SK-N-SH (cell line): ENCODE measurements around the gene RAB18. TPM values are rescaled to one million over a fixed set of nuclear protein-coding genes. Genes with fewer than 3 reads are reported as not detected.
A peak's percentile ranks its signal among the peaks of the same experiment; 100 is the strongest.

Source experiments
- CTCF ChIA-PET: fragments of 300-600, 350-600 bp; formaldehyde crosslinking; extraction: SDS; loops from one replicate; lab custom pipeline; 2021; lab: Yijun Ruan, JAX
- POLR2A ChIA-PET: fragments of 350-600 bp; sonication (Branson Sonifier 250); formaldehyde crosslinking; extraction: SDS; loops from one replicate; lab custom pipeline; 2020; ENCODE audit warnings: antibody characterized with exemption, inconsistent platforms; lab: Yijun Ruan, JAX
- DNase-seq: peaks from one replicate; pipeline ENCODE4 v3.0.0; 2012
- H2AFZ ChIP-seq: fragments of 200-600 bp; sonication (generic); 2 replicates; pipeline ENCODE4 v1.8.1; 2016; ENCODE audit warnings: antibody characterized with exemption, mild to moderate bottlenecking, low read depth
- H3F3A ChIP-seq: fragments of 200-600 bp; sonication (generic); replicated peaks from 2 replicates; pipeline ENCODE3; 2016; ENCODE audit warnings: antibody characterized with exemption, mild to moderate bottlenecking; ENCODE audit not compliant: insufficient read depth
- H3K27ac ChIP-seq, 2 experiments: fragments of 200-500 bp in 1 of 2; fragments of 200-600 bp in 1 of 2; sonication (Bioruptor generic) in 1 of 2; sonication (generic), shearing (Covaris generic) in 1 of 2; 2 replicates each; pipeline versions ENCODE4 v1.5.1 to v1.6.1; 2014 to 2016; ENCODE audit warnings: low read depth in 2 of 2, inconsistent platforms in 1 of 2, low read length in 1 of 2, mild to moderate bottlenecking in 1 of 2, mixed read lengths in 1 of 2
- H3K27me3 ChIP-seq: fragments of 200-600 bp; sonication (generic), shearing (Covaris generic); 2 replicates; pipeline ENCODE4 v1.6.1; 2016; ENCODE audit warnings: mixed run types; ENCODE audit not compliant: insufficient read depth
- H3K36me3 ChIP-seq, 2 experiments: fragments of 200-500 bp in 1 of 2; fragments of 200-600 bp in 1 of 2; sonication (Bioruptor generic) in 1 of 2; sonication (generic) in 1 of 2; replicated peaks in 1 of 2; 2 replicates each; pipeline versions ENCODE3 to v1.5.1; 2014 to 2016; ENCODE audit warnings: low read length in 1 of 2, mild to moderate bottlenecking in 1 of 2; ENCODE audit not compliant: insufficient read depth in 2 of 2, control insufficient read depth in 1 of 2
- H3K4me1 ChIP-seq, 2 experiments: fragments of 200-500 bp in 1 of 2; fragments of 200-600 bp in 1 of 2; sonication (Bioruptor generic) in 1 of 2; sonication (generic), shearing (Covaris generic) in 1 of 2; 2 replicates each; pipeline versions ENCODE4 v1.5.1 to v1.6.1; 2014 to 2016; ENCODE audit warnings: low read depth in 1 of 2, low read length in 1 of 2, mixed run types in 1 of 2; ENCODE audit not compliant: insufficient read depth in 2 of 2, control insufficient read depth in 1 of 2
- H3K4me2 ChIP-seq: fragments of 200-600 bp; sonication (generic), shearing (Covaris generic); 2 replicates; pipeline ENCODE4 v1.6.1; 2017; ENCODE audit warnings: mixed run types
- H3K4me3 ChIP-seq, 2 experiments: fragments of 200-500 bp in 1 of 2; fragments of 200-600 bp in 1 of 2; sonication (Bioruptor generic) in 1 of 2; sonication (generic), shearing (Covaris generic) in 1 of 2; 2 replicates each; pipeline versions ENCODE4 v1.5.1 to v1.8.1; 2014 to 2016; ENCODE audit warnings: low read depth in 2 of 2, inconsistent platforms in 1 of 2, low read length in 1 of 2, mild to moderate bottlenecking in 1 of 2, mixed read lengths in 1 of 2, moderate library complexity in 1 of 2
- H3K79me2 ChIP-seq: fragments of 200-600 bp; sonication (generic); 2 replicates; pipeline ENCODE4 v1.8.1; 2017; ENCODE audit warnings: mild to moderate bottlenecking; ENCODE audit not compliant: insufficient read depth
- H3K9ac ChIP-seq: fragments of 200-600 bp; sonication (generic); 2 replicates; pipeline ENCODE4 v1.6.1; 2017; ENCODE audit warnings: mixed run types
- H3K9me2 ChIP-seq: fragments of 200-600 bp; sonication (generic); 2 replicates; pipeline ENCODE4 v1.6.1; 2017; ENCODE audit warnings: mixed run types
- H3K9me3 ChIP-seq: fragments of 200-600 bp; sonication (generic); 2 replicates; pipeline ENCODE4 v1.6.1; 2017; ENCODE audit warnings: mixed run types, mild to moderate bottlenecking, moderate library complexity
- H4K20me1 ChIP-seq: fragments of 200-600 bp; sonication (generic); 2 replicates; pipeline ENCODE4 v1.6.1; 2017; ENCODE audit warnings: mild to moderate bottlenecking, mixed run types; ENCODE audit not compliant: insufficient read depth
- EP300 ChIP-seq, 2 experiments: IDR thresholded peaks; 2 replicates each; pipeline versions ENCODE4 v1.4.0 to v1.6.1; 2012; ENCODE audit warnings: borderline replicate concordance in 1 of 2, low read depth in 1 of 2, low read length in 1 of 2
- FOSL2 ChIP-seq: IDR thresholded peaks from 2 replicates; pipeline ENCODE4 v1.4.0; 2012; ENCODE audit warnings: low read depth, mild to moderate bottlenecking, moderate library complexity, borderline replicate concordance
- FOXM1 ChIP-seq: IDR thresholded peaks from 2 replicates; pipeline ENCODE4 v1.4.0; 2012; ENCODE audit warnings: low read depth, mild to moderate bottlenecking
- MEF2A ChIP-seq: IDR thresholded peaks from 2 replicates; pipeline ENCODE4 v1.4.0; 2012; ENCODE audit warnings: low read depth, borderline replicate concordance
- MXI1 ChIP-seq: IDR thresholded peaks from 2 replicates; pipeline ENCODE4 v1.6.1; 2012; ENCODE audit warnings: mild to moderate bottlenecking, low read depth, low read length, improper control_type of control experiment
- NRF1 ChIP-seq: IDR thresholded peaks from 2 replicates; pipeline ENCODE4 v1.6.1; 2012; ENCODE audit warnings: low read depth, mild to moderate bottlenecking, low read length
- POLR2AphosphoS5 ChIP-seq: IDR thresholded peaks from 2 replicates; pipeline ENCODE4 v1.6.1; 2012; ENCODE audit warnings: low read depth, low read length
- RAD21 ChIP-seq: IDR thresholded peaks from 2 replicates; pipeline ENCODE4 v1.6.1; 2012; ENCODE audit warnings: mild to moderate bottlenecking, low read length
- RCOR1 ChIP-seq: fragments of 150-350 bp; IDR thresholded peaks from 2 replicates; pipeline ENCODE4 v1.6.1; 2017; ENCODE audit warnings: antibody characterized with exemption, low read length
- RXRA ChIP-seq: IDR thresholded peaks from 2 replicates; pipeline ENCODE4 v1.4.0; 2012; ENCODE audit warnings: low read depth, mild to moderate bottlenecking, borderline replicate concordance
- SIN3A ChIP-seq: IDR thresholded peaks from 2 replicates; pipeline ENCODE4 v1.6.1; 2012; ENCODE audit warnings: low read depth, mild to moderate bottlenecking, low read length, moderate library complexity, borderline replicate concordance
- SMC3 ChIP-seq: IDR thresholded peaks from 2 replicates; pipeline ENCODE4 v1.6.1; 2012; ENCODE audit warnings: low read depth, low read length, improper control_type of control experiment
- TAF1 ChIP-seq: IDR thresholded peaks from 2 replicates; pipeline ENCODE4 v1.6.1; 2012; ENCODE audit warnings: low read depth, mild to moderate bottlenecking, low read length, moderate library complexity, borderline replicate concordance
- TCF12 ChIP-seq: IDR thresholded peaks from 2 replicates; pipeline ENCODE4 v1.4.0; 2012
- TEAD4 ChIP-seq: IDR thresholded peaks from 2 replicates; pipeline ENCODE4 v1.4.0; 2012; ENCODE audit warnings: mild to moderate bottlenecking, borderline replicate concordance; ENCODE audit not compliant: insufficient read depth
- WGBS: methylation state at CpG from one replicate; pipeline ENCODE4 v1.1.6; 2017; ENCODE audit warnings: low lambda C conversion rate; 5-methylcytosine and 5-hydroxymethylcytosine counted together
- polyA plus RNA-seq, 3 experiments: library from polyadenylated mRNA; depleted of rRNA; stranded (reverse); fragments of >200 nt; gene quantifications; 2 replicates each; pipeline ENCODE4 v1.2.3, GENCODE V29; 2012
- TF ChIP-seq, protein P1 (sequence below): IDR thresholded peaks from 2 replicates; pipeline ENCODE4 v1.4.0; 2012; ENCODE audit warnings: low read depth, borderline replicate concordance
- TF ChIP-seq, protein P2 (sequence below): fragments of 200-600 bp; sonication (generic); IDR thresholded peaks from 2 replicates; pipeline ENCODE4 v1.6.1; 2017; ENCODE audit warnings: antibody characterized with exemption, mild to moderate bottlenecking, moderate library complexity
- TF ChIP-seq, protein P3 (sequence below): IDR thresholded peaks from 2 replicates; pipeline ENCODE4 v1.4.0; 2012; ENCODE audit warnings: low read depth, borderline replicate concordance
- TF ChIP-seq, protein P4 (sequence below): fragments of 150-350 bp; IDR thresholded peaks from 2 replicates; pipeline ENCODE4 v1.6.1; 2017; ENCODE audit warnings: antibody characterized with exemption, low read length, low read depth, borderline replicate concordance
- TF ChIP-seq, protein P5 (sequence below): IDR thresholded peaks from 2 replicates; pipeline ENCODE4 v1.6.1; 2012; ENCODE audit warnings: mild to moderate bottlenecking, low read depth, low read length, moderate library complexity

RAB18 gene
- polyA plus RNA-seq, 1 of the 3 experiments (the other 2 are of a cell fraction): 10.2 TPM

DNA sequence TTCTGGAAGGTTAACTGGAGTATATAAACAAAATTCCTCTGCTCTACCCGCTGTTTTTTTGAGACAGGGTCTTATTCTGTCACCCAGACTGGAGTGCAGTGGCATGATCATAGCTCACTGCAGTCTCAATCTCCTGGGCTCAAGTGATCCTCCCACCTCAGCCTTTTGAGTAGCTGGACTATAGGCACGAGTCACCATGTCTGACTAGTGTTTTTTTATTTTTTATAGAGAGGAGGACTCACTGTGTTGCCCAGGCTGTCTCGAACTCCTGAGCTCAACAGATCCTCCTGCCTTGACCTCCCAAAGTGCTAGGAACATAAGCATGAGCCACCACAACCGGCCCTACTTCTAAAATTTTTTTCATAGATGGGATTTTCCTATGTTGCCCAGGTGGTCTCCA, 2.2 kb downstream of the RAB18 start:
- TF ChIP-seq TCF12 (no peak), MXI1 (no peak), RXRA (no peak), RAD21 (no peak), POLR2AphosphoS5 (no peak), SMC3 (no peak), TEAD4 (no peak), EP300 (IDR thresholded peaks at IDR 0.05; ENCODE audit: borderline replicate concordance in 1 of 2, low read depth in 1 of 2, low read length in 1 of 2) (no peak), NRF1 (no peak), SIN3A (no peak), RCOR1 (no peak), FOSL2 (no peak), MEF2A (no peak), FOXM1 (no peak), TAF1 (no peak)
- TF ChIP-seq, protein P1, sequence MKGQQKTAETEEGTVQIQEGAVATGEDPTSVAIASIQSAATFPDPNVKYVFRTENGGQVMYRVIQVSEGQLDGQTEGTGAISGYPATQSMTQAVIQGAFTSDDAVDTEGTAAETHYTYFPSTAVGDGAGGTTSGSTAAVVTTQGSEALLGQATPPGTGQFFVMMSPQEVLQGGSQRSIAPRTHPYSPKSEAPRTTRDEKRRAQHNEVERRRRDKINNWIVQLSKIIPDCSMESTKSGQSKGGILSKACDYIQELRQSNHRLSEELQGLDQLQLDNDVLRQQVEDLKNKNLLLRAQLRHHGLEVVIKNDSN: no peak
- TF ChIP-seq, protein P2, sequence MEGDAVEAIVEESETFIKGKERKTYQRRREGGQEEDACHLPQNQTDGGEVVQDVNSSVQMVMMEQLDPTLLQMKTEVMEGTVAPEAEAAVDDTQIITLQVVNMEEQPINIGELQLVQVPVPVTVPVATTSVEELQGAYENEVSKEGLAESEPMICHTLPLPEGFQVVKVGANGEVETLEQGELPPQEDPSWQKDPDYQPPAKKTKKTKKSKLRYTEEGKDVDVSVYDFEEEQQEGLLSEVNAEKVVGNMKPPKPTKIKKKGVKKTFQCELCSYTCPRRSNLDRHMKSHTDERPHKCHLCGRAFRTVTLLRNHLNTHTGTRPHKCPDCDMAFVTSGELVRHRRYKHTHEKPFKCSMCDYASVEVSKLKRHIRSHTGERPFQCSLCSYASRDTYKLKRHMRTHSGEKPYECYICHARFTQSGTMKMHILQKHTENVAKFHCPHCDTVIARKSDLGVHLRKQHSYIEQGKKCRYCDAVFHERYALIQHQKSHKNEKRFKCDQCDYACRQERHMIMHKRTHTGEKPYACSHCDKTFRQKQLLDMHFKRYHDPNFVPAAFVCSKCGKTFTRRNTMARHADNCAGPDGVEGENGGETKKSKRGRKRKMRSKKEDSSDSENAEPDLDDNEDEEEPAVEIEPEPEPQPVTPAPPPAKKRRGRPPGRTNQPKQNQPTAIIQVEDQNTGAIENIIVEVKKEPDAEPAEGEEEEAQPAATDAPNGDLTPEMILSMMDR: no peak
- TF ChIP-seq, protein P3, sequence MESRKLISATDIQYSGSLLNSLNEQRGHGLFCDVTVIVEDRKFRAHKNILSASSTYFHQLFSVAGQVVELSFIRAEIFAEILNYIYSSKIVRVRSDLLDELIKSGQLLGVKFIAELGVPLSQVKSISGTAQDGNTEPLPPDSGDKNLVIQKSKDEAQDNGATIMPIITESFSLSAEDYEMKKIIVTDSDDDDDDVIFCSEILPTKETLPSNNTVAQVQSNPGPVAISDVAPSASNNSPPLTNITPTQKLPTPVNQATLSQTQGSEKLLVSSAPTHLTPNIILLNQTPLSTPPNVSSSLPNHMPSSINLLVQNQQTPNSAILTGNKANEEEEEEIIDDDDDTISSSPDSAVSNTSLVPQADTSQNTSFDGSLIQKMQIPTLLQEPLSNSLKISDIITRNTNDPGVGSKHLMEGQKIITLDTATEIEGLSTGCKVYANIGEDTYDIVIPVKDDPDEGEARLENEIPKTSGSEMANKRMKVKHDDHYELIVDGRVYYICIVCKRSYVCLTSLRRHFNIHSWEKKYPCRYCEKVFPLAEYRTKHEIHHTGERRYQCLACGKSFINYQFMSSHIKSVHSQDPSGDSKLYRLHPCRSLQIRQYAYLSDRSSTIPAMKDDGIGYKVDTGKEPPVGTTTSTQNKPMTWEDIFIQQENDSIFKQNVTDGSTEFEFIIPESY: no peak
- TF ChIP-seq, protein P4, sequence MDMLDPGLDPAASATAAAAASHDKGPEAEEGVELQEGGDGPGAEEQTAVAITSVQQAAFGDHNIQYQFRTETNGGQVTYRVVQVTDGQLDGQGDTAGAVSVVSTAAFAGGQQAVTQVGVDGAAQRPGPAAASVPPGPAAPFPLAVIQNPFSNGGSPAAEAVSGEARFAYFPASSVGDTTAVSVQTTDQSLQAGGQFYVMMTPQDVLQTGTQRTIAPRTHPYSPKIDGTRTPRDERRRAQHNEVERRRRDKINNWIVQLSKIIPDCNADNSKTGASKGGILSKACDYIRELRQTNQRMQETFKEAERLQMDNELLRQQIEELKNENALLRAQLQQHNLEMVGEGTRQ: no peak
- TF ChIP-seq, protein P5, sequence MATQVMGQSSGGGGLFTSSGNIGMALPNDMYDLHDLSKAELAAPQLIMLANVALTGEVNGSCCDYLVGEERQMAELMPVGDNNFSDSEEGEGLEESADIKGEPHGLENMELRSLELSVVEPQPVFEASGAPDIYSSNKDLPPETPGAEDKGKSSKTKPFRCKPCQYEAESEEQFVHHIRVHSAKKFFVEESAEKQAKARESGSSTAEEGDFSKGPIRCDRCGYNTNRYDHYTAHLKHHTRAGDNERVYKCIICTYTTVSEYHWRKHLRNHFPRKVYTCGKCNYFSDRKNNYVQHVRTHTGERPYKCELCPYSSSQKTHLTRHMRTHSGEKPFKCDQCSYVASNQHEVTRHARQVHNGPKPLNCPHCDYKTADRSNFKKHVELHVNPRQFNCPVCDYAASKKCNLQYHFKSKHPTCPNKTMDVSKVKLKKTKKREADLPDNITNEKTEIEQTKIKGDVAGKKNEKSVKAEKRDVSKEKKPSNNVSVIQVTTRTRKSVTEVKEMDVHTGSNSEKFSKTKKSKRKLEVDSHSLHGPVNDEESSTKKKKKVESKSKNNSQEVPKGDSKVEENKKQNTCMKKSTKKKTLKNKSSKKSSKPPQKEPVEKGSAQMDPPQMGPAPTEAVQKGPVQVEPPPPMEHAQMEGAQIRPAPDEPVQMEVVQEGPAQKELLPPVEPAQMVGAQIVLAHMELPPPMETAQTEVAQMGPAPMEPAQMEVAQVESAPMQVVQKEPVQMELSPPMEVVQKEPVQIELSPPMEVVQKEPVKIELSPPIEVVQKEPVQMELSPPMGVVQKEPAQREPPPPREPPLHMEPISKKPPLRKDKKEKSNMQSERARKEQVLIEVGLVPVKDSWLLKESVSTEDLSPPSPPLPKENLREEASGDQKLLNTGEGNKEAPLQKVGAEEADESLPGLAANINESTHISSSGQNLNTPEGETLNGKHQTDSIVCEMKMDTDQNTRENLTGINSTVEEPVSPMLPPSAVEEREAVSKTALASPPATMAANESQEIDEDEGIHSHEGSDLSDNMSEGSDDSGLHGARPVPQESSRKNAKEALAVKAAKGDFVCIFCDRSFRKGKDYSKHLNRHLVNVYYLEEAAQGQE: no peak
- H4K20me1 ChIP-seq: peaks cover 54% of the 10 kb centered on the region
- WGBS: 87% methylated on average over 4 of the region's 4 CpGs
- peaks cover 4% of the 10 kb centered on the region for H3F3A ChIP-seq
- peaks cover 23 to 29% of the 10 kb centered on the region in 2 experiments for H3K36me3 ChIP-seq
- H3K4me1 ChIP-seq: peaks cover 5% of the 10 kb centered on the region in 2 experiments; a peak in 3 of 4 replicates
- H3K4me2 ChIP-seq: peak overlapping the region; percentile 89; the same call in 1 of the 2 replicates
- peaks cover 72% of the 10 kb centered on the region for H3K79me2 ChIP-seq
- H3K4me3 ChIP-seq: no peak overlapping the region
- no peak overlapping the region for H2AFZ ChIP-seq
- ChIA-PET POLR2A (no interaction called here), CTCF (no interaction called here)
- no peaks in the 10 kb centered on the region for H3K9me3 ChIP-seq
- no peak overlapping the region for H3K27ac ChIP-seq
- H3K9me2 ChIP-seq: no peaks in the 10 kb centered on the region
- H3K9ac ChIP-seq: no peak overlapping the region
- H3K27me3 ChIP-seq: no peaks in the 10 kb centered on the region
- DNase-seq: no peak
